GM12873 (cell line): Measurements from ENCODE around the gene PODNL1.

Source experiments
- TF ChIP-seq, protein P1 (sequence below): IDR thresholded peaks from 2 replicates; pipeline ENCODE4 v1.5.1; 2012; ENCODE audit warnings: low read depth, mild to moderate bottlenecking, moderate library complexity, low read length, control low read depth; ENCODE audit not compliant: insufficient read depth; ENCODE audit errors: missing control alignments

Gene PODNL1

DNA sequence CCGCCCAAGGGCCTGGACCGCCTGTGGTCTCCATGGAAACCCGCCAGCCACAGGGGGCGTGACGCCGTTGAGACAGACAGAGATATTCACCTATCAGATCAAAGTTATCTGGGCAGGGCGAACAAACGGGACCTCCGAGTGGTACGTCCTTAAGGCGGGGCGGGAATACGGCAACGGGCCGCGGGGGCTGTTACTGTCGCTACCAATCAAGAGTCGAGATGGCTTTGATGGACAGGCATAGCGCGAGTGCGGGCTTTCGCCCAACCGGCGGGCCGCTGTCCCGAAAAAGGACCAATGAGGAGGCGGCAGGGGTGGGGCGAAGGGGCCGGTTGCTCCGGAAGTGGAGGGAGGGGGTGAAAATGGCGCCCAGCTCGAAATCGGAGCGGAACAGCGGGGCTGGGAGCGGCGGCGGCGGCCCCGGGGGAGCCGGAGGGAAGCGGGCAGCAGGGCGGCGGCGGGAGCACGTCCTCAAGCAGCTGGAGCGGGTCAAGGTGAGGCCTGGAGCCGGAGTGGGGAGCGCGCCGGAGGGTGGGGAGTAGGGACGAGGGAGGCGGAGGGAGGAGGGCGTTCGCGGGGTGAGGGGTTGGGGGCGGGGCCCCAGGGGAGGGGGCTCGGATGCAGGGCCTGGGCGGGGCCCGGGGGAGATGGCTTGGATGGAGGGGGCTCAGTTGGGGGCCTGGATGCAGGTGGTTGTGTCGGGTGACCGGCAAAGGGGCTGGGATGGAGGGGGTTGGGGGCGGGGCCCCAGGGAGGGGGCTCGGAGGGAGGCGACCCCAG lies 14.1 kb upstream of the PODNL1 start, which contains the start of gene DCAF15:
Gene DCAF15, plus strand, starts transcription at position 356 of the 777 bp plus-strand sequence. Its CDS starts 4 bp downstream, at position 360.
- TF ChIP-seq, protein P1, sequence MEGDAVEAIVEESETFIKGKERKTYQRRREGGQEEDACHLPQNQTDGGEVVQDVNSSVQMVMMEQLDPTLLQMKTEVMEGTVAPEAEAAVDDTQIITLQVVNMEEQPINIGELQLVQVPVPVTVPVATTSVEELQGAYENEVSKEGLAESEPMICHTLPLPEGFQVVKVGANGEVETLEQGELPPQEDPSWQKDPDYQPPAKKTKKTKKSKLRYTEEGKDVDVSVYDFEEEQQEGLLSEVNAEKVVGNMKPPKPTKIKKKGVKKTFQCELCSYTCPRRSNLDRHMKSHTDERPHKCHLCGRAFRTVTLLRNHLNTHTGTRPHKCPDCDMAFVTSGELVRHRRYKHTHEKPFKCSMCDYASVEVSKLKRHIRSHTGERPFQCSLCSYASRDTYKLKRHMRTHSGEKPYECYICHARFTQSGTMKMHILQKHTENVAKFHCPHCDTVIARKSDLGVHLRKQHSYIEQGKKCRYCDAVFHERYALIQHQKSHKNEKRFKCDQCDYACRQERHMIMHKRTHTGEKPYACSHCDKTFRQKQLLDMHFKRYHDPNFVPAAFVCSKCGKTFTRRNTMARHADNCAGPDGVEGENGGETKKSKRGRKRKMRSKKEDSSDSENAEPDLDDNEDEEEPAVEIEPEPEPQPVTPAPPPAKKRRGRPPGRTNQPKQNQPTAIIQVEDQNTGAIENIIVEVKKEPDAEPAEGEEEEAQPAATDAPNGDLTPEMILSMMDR = no peak

DNA sequence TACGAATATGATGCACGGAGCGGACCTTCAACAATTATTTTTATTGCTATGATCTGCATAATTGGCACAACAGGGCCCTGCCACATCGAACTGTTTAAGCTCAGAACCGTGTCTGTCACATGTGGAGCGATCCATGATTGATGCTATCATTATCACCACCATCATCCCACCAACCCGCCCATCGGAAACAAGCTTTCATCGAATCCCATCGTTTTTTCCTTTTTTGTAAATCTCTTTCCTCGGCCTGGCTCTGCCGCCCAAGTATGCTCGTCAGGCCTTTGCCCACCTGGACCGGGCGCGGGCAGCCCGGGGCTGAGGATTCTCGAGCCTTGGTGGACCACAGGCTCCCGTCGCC lies 13.6 kb upstream of the PODNL1 start:
- TF ChIP-seq, protein P1 = no peak

DNA sequence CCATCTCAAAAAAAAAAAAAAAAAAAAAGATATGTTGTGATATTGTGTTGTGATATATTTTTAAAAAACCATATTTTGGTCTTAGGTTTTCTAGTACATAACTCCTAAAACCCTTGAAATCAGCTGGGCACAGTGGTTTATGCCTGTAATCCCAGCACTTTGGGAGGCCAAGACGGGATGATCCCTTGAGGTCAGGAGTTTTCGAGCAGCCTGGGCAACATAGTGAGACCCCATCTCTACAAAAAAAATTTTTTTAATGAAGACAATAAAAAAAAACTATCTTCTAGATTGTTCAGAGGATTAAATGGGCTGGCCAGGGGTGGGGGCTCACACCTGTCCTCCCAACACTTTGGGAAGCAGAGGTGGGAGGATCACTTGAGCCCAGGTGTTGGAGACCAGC lies 12.8 kb upstream of the PODNL1 start:
- TF ChIP-seq, protein P1 = no peak

DNA sequence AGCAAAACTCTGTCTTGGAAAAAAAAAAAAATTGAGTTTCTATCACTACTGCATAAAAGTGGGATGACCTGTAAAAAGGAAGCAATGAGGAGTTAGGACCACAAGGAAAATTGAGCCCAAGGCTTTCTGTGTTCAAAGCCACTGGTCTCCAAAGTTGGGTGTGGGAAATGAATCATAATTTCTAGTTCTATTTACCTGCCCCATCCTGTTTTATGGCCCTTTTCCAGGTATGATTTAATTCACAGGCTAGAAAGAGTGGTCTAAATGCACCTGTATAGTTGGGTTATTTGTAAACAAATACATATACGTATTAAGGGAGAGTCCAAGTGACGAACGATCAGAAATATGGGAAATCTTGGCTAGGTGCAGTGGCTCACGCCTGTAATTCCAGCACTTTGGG lies 8.2 kb upstream of the PODNL1 start:
- TF ChIP-seq, protein P1 = no peak

DNA sequence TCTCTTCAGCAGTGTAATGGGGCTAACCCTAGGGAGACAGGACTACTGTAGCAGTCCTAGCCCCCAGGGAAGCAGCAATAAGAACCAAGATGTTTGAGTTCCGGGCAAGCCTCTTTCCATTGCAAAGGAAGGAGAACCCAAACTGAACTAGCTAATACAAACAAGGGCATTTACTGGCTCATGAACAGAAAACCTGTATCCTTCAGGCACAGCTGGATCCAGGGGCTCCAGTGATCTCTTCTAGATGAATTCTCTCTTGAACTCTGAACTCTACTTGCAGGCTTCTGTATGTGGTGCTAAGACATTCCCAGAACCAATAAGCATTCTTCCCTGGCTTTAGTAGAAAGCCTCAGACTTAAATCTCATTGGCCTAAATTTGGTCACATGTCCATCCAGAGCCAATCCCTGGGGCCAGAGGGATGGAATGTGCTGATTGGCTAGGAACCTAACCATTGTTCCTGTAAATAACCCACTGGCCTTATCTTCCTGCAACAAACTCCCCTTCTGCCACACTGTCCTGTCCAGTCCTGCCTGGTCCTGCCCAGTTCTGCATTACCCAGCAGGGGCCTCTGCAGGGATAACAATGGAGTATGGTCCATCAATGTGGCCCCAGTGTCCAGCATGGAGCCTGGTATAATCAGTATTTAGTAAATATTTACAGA lies 3.9 kb upstream of the PODNL1 start:
- TF ChIP-seq, protein P1 = no peak

DNA sequence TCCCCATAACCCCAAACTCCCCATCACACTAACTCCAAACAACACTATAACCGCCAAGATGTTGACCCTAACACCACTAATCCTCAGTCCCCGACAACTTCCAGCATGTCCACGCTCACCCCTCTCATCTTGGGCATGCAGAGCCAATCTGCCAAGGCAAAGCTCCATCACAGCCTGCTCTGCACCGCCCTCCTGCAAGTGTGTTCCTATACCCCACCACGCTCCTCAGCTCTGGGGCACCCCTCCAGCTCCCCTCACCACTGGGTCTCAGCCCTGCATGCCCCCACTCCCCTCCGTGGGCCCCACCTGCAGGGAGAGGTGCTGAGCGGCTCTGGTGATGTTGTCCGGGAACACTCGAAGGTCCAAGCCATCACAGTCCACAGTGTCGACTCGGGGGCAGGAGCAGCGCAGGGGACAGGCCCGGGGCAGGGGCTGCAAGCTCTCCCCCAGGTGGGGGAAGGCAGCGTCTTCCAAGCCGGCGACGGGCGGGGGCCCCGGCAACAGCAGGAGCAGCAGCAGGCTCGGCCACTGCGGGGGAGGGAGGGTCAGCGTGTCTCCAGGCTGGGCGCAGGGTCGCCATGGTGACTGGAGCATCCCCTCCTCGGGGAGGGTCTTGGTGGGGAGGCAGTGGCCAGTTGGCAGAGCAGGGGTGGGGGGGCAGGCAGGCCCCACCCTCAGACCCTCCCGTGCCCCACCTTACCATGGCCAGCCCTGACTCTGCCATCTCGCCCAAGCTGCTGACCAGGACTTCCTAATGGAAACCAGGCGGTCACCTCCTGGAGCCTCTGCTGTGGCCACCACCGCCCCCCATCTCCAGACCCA lies 527 bp downstream of the PODNL1 start:
- TF ChIP-seq, protein P1 = no peak
